Pancreas (tissue), 10 donors: ENCODE results near the gene ATXN1. TPM values are rescaled to one million over a fixed set of nuclear protein-coding genes. Genes with fewer than 3 reads are reported as not detected.

Experiments
- ATAC-seq, 4 donors: fragments of 200-7000 bp; cut with Tn5 transposase; one replicate each; pipeline versions ENCODE4 v1.8.0 to v1.9.1; 2020; ENCODE audit warnings: mild to moderate bottlenecking in 4 of 4, moderate library complexity in 4 of 4
- DNase-seq, 6 donors: peaks; one replicate each; pipeline ENCODE4 v3.0.0-alpha.2; 2020
- FAIRE-seq: peaks from 2 replicates; lab custom pipeline; 2012; peaks lifted over from hg19 to GRCh38; lab: Jason Lieb, UNC
- H3K27ac ChIP-seq, 4 donors: fragments of 200-600 bp; sonication (generic); 1 replicate in 3 of 4; 2 replicates in 1 of 4; pipeline versions ENCODE4 v1.5.0 to v1.8.0; 2020
- H3K27me3 ChIP-seq, 4 donors: fragments of 200-600 bp; one replicate each; pipeline ENCODE4 v1.8.0; 2021
- H3K36me3 ChIP-seq, 3 donors: fragments of 200-600 bp; sonication (generic) in 1 of 3; one replicate each; pipeline versions ENCODE4 v1.5.0 to v1.8.0; 2020 to 2021
- H3K4me1 ChIP-seq, 3 donors: fragments of 200-600 bp; one replicate each; pipeline ENCODE4 v1.8.0; 2021
- H3K4me3 ChIP-seq, 4 donors: fragments of 200-600 bp; sonication (generic) in 2 of 4; one replicate each; pipeline versions ENCODE4 v1.5.0 to v1.8.0; 2020 to 2021
- H3K9me3 ChIP-seq, 4 donors: fragments of 200-600 bp; one replicate each; pipeline ENCODE4 v1.8.0; 2021
- WGBS, 2 donors: extraction: QIAGEN DNeasy Blood & Tissue Kit; methylation state at CpG; one replicate each; pipeline ENCODE4 v1.1.7; 2013; 5-methylcytosine and 5-hydroxymethylcytosine counted together
- intact Hi-C, 3 donors: fragments of 100-400 bp; cut with DNase I; formaldehyde crosslinking; loops; one replicate each; pipeline versions ENCODE4 v1.11.1 to v1.14.2; 2022
- polyA plus RNA-seq, 2 donors: library from polyadenylated mRNA; stranded (reverse); fragments of 200-250 nt; gene quantifications; one replicate each; pipeline ENCODE4 v1.2.3, GENCODE V29; 2013
- total RNA-seq, 6 donors: library from RNA; stranded (reverse); fragmentation: NEBNext Ultra II Directional in 4 of 6; extraction: Animal tissue kit (Norgen Biotek cat#: 25700) in 4 of 6; gene quantifications; one replicate each; pipeline versions ENCODE4 v1.2.1 to v1.2.4, GENCODE V29; 2021 to 2023
- TF ChIP-seq, protein P1 (sequence below), 4 donors: fragments of 200-600 bp; sonication (generic) in 3 of 4; IDR thresholded peaks; one replicate each; pipeline versions ENCODE4 v1.5.0 to v1.8.0; 2021; ENCODE audit warnings: antibody characterized with exemption in 4 of 4
- donor health status: healthy with polysubstance abuse.
- donor health status: DM: no; HTN: no; CAD: no; lungs with moderate emphysema.
- donor health status: DM: no; HTN: no; CAD: no.
- donor health status: control.
- donor health status: control.
- donor health status: Bipolar disorder and iron deficiency.
- donor health status: DM: yes; HTN: yes; CAD: no.
- donor health status: DM: no; HTN: no; CAD: no.
- donor health status: DM: no; HTN: no; CAD: no.
- donor health status: DM: yes; HTN: yes; CAD: no.

The ATXN1 gene
- total and polyA plus RNA-seq, 8 donors = 4.9 to 38.6 (median 20.5) TPM

GRCh38 chr6:16419636-16420336, 341.5 kb downstream of the ATXN1 start:
- FAIRE-seq = no peak
- 95 to 98% methylated on average over 10 of the region's 10 CpGs for WGBS, 2 donors
- TF ChIP-seq, protein P1, sequence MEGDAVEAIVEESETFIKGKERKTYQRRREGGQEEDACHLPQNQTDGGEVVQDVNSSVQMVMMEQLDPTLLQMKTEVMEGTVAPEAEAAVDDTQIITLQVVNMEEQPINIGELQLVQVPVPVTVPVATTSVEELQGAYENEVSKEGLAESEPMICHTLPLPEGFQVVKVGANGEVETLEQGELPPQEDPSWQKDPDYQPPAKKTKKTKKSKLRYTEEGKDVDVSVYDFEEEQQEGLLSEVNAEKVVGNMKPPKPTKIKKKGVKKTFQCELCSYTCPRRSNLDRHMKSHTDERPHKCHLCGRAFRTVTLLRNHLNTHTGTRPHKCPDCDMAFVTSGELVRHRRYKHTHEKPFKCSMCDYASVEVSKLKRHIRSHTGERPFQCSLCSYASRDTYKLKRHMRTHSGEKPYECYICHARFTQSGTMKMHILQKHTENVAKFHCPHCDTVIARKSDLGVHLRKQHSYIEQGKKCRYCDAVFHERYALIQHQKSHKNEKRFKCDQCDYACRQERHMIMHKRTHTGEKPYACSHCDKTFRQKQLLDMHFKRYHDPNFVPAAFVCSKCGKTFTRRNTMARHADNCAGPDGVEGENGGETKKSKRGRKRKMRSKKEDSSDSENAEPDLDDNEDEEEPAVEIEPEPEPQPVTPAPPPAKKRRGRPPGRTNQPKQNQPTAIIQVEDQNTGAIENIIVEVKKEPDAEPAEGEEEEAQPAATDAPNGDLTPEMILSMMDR (IDR thresholded peaks at IDR 0.05) = no peak
- DNase-seq = no peak
- Histone ChIP-seq H3K9me3 (no peaks in the 10 kb centered on the region), H3K27ac (no peak overlapping the region), H3K4me1 (peaks cover 0 to 22% (median 18%) of the 10 kb centered on the region in 3 donors), H3K36me3 (no peaks in the 10 kb centered on the region), H3K4me3 (no peak overlapping the region), H3K27me3 (no peaks in the 10 kb centered on the region)
- intact Hi-C loops = loop anchor here in 1 of 3 donors (10.0 kb wide), 1 partner anchor 85 kb away; no protein-coding TSS in a partner anchor
- ATAC-seq = no peak

GRCh38 chr6:16418151-16418550, 343.1 kb downstream of the ATXN1 start:
- Histone ChIP-seq H3K4me3 (no peak overlapping the region), H3K9me3 (no peaks in the 10 kb centered on the region), H3K27ac (no peak overlapping the region), H3K36me3 (no peaks in the 10 kb centered on the region), H3K4me1 (peaks cover 0 to 22% (median 18%) of the 10 kb centered on the region in 3 donors), H3K27me3 (no peaks in the 10 kb centered on the region)
- no peak for FAIRE-seq
- intact Hi-C loops = loop anchor here in 1 of 3 donors (10.0 kb wide), 1 partner anchor 83 kb away; no protein-coding TSS in a partner anchor
- WGBS, 2 donors = 77 to 83% methylated on average over 2 of the region's 2 CpGs
- no peak for ATAC-seq
- no peak for DNase-seq
- TF ChIP-seq, protein P1 (IDR thresholded peaks at IDR 0.05) = no peak

- ATAC-seq (no peak), FAIRE-seq (no peak), DNase-seq (no peak)
- no peaks in the 10 kb centered on the region for H3K27me3 ChIP-seq
- H3K36me3 ChIP-seq = no peaks in the 10 kb centered on the region
- H3K27ac ChIP-seq = no peak overlapping the region
- intact Hi-C loops = loop anchor here in 1 of 3 donors (10.0 kb wide), 1 partner anchor 81 kb away; no protein-coding TSS in a partner anchor
- H3K9me3 ChIP-seq = no peaks in the 10 kb centered on the region
- WGBS, 2 donors = 85 to 88% methylated on average over 6 of the region's 6 CpGs
- TF ChIP-seq, protein P1 (IDR thresholded peaks at IDR 0.05) = no peak
- no peak overlapping the region for H3K4me3 ChIP-seq
- H3K4me1 ChIP-seq = peaks cover 0 to 5% (median 5%) of the 10 kb centered on the region in 3 donors
Measured at GRCh38 chr6:16415677-16416076, 345.6 kb downstream of the ATXN1 start.

GRCh38 chr6:16414205-16414604, 347.1 kb downstream of the ATXN1 start:
- no peak for DNase-seq
- peak in 1 of 4 donors; percentile 40 for ATAC-seq
- no peaks in the 10 kb centered on the region for H3K27me3 ChIP-seq
- H3K36me3 ChIP-seq = no peaks in the 10 kb centered on the region
- no peak for FAIRE-seq
- intact Hi-C loops = loop anchor here in 1 of 3 donors (10.0 kb wide), 1 partner anchor 79 kb away; no protein-coding TSS in a partner anchor
- no peaks in the 10 kb centered on the region for H3K9me3 ChIP-seq
- 80 to 93% methylated on average over 5 of the region's 5 CpGs for WGBS, 2 donors
- no peak overlapping the region for H3K27ac ChIP-seq
- H3K4me1 ChIP-seq = no peaks in the 10 kb centered on the region
- TF ChIP-seq, protein P1 (IDR thresholded peaks at IDR 0.05) = no peak
- no peak overlapping the region for H3K4me3 ChIP-seq

- no peak for FAIRE-seq
- intact Hi-C loops = loop anchor here in 1 of 3 donors (10.0 kb wide), 1 partner anchor 79 kb away; no protein-coding TSS in a partner anchor
- H3K27ac ChIP-seq = no peak overlapping the region
Measured at GRCh38 chr6:16413399-16413798, 347.9 kb downstream of the ATXN1 start.

More at GRCh38 chr6:16413399-16413798, 347.9 kb downstream of the ATXN1 start:
- DNase-seq (no peak), ATAC-seq (no peak)
- Histone ChIP-seq H3K4me3 (no peak overlapping the region), H3K9me3 (no peaks in the 10 kb centered on the region), H3K4me1 (no peaks in the 10 kb centered on the region), H3K36me3 (no peaks in the 10 kb centered on the region), H3K27me3 (no peaks in the 10 kb centered on the region)
- WGBS, 2 donors = 89 to 91% methylated on average over 4 of the region's 4 CpGs
- TF ChIP-seq, protein P1 (IDR thresholded peaks at IDR 0.05) = no peak
